GM18868 (cell line): ENCODE measurements around the gene RETREG1.

ENCODE experiments used
- ATAC-seq: cut with Tn5 transposase; IDR thresholded peaks from one replicate; pipeline ENCODE4 v1.9.1; 2021; ENCODE audit warnings: mild to moderate bottlenecking, moderate library complexity; ENCODE audit not compliant: unreplicated experiment

The RETREG1 gene

DNA sequence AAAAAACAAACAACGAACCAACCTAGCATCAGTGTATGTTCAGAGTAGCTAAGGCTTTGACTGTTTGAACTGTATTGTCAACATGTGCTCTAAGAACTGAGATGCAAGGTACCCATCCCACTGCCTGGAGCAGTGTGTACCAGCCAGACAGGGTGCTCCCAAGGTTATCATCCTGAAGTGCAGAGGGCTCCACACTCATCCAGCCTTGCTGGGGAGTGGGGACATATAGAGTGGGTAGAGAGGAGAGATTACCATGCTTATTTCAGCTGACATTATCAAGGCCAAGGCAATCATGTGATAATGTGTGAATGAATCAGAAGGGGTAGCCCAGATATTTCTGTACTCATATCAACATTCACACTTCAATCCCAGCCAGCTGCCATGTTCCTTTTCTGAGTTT is 82.5 kb downstream of the RETREG1 start:
- no peak for ATAC-seq

- ATAC-seq = no peak
Observed at GRCh38 chr5:16531063-16531648, 85.6 kb downstream of the RETREG1 start.

GRCh38 chr5:16529306-16529705 is 87.5 kb downstream of the RETREG1 start:
- ATAC-seq = no peak

DNA sequence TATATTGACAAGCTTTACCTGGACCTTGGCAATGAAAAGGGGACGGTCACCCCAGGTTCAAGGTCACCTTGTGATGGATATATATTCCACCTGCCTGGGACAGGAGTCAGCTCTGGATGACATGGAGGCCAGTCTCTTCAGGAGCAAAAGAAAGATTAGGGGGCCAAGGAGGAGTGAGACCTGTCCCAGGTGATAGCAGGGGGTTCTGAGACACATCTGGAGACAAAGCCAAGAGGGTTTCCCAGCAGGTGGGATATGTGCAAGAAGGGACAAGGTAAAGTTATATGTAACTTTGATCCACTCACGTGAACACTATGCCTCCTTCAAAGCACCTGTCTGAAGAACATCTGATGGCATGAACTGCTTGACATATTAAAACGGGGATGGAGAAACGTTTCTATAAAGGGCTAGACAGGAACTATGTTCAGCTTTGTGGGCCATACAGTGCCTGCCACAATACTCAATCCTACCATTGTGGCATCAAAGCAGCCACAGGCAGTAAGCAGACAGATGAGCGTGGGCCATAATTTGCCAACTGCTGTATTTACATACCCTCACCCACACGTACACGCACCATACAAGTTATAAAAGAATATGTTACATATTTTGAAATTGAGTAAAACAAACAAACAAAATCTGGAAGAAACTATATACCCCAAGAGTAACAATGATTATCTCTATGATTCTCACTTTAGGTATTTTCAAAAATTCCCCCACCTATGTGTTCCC is 88.3 kb downstream of the RETREG1 start:
- ATAC-seq = no peak

GRCh38 chr5:16525651-16526050 is 91.1 kb downstream of the RETREG1 start:
- ATAC-seq = no peak

- ATAC-seq = no peak
Observed at GRCh38 chr5:16524286-16524685, 92.5 kb downstream of the RETREG1 start.

DNA sequence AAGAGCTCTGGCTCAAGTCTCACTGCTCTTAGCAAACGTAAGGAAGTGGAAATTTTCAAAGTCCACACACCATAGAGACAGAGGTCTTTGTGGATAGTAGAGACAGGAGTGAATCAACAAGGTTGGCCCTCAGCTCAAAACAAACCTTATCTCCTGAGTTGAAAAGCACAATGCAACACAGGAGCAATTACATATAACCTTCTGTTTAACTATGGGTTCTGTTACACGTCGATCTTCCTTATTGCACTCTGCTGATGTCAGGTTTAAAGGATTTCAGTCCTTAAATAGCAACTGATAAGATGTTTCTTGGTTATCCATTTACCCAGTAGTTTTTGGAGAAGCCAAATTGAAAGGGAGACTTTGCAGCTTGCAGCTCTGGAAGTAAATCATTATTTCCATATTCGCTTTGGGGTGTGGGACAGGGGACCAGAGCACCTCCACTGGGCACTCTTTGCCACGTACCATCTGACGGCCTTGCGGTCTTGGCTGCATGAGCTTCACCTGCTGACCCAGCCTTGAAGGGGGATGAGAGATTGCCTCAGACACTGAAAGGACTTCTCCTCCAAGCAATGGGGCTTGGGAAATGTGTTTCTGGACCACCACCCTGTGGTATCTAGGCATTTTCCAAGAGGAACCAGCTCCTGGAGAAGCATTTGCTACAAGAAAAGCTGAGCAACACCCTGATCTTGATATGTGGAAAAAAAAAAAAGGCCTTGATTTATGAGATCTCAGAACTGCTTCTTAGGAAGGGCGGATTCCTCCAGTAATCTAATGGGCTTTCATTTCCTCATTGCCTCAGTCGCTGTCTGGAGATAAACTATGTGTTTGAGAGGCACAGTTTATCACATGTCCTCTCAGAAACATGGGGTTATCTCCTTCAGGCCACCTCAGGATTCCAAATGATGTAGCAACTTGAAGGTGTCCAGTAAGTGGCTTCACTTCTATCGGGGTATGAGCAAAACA is 95.0 kb downstream of the RETREG1 start:
- ATAC-seq = no peak

DNA sequence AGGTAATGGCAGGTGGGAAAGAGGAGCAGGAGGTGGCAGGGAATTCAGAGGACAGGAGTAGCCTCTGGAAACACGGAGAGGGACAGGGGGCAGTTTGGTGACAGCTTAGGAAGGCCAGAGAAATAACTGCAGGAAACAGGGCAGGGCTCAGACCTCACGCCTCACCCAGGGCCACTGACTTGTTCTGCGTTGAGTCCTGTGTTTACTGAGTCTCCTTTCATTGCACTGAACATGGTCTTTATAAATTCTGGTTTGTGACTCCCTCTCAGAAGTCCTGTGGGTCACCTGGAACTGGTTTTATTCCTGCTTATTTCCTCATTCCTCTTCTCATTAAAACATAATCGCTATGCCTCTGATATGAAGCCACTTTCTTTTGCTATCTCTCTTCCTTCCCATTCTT is 96.0 kb downstream of the RETREG1 start:
- no peak for ATAC-seq

GRCh38 chr5:16519435-16519834 is 97.4 kb downstream of the RETREG1 start:
- no peak for ATAC-seq

DNA sequence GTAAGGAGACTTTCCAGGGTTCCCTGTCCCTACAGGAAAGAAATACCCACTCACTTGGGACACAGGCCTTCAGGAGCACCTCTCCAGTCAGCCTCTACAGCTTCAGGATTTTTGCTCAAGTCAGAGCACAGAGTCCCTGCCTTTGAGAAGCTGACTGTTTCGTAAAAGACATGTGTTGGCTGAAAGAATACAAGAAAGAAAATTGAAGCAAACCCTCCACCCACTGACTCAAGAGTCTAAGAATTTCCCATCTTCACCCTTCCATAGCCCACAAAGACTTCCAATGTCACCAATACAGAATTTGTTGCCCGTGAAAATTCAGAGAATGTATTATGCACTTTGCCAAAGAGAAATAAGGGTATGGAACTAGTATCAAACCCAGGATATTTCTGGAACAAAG is 98.2 kb downstream of the RETREG1 start:
- no peak for ATAC-seq

- no peak for ATAC-seq
Observed at GRCh38 chr5:16515532-16515931, 101.3 kb downstream of the RETREG1 start.

DNA sequence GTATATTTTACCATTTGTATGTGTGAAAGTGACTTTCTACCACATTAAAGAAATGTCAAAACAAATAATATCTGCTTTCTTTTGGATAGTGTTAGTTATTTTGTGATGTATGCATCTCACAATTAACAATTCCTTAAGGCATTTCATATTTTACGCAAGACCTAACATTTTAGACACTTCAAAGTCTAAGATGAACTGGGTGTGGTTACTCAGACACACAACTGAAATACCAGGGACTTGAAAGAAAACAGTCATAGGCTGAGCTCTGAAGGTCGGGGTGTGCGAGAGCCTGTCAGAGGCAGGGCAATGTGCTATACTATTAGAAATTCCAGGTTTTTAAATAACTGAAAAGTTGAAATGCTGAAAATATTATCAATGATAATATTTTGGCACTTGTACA is 106.7 kb downstream of the RETREG1 start:
- ATAC-seq = no peak

GRCh38 chr5:16508730-16509531 is 107.9 kb downstream of the RETREG1 start:
- ATAC-seq = no peak

DNA sequence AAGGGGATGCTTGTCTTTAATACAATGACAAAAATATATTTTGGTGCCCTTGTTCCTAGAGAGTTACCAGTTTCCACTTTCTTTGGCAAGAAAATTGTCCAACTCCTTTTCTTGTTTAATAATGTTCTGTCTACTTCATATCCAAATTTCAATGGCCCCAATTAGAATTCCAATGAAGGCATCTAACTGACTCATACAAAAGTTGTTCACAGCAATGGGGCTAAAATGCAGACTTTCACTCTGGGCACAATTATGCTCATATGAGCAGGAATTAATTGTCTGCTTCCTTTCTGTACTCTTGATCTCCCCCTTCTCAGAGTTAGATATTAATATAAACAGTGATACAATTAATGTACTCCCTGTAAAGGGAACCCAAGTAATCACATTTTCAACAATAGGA is 109.1 kb downstream of the RETREG1 start:
- no peak for ATAC-seq

GRCh38 chr5:16505904-16506303 is 110.9 kb downstream of the RETREG1 start:
- no peak for ATAC-seq

- no peak for ATAC-seq
Observed at GRCh38 chr5:16505140-16505891, 111.5 kb downstream of the RETREG1 start.

DNA sequence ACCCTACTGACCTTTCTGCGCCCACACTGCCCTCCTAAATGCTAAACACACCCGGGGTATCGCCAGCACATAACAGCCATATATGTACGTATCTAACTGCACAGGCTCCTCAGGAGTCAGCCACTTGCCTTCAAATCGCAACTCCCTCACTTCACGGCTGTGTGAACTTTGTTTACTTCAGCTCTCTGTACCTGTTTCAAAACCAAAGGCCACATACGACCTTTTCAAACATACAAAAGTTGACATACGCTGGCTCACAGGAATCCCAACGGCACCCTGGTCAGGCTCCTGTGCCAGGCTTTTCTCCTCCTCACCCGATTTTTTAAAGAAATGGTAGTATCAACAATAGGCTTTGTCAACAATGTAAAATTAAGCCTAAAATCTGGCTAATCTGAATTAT is 112.2 kb downstream of the RETREG1 start:
- no peak for ATAC-seq

GRCh38 chr5:16502866-16503265 is 113.9 kb downstream of the RETREG1 start:
- no peak for ATAC-seq

- ATAC-seq = no peak
Observed at GRCh38 chr5:16500024-16500423, 116.8 kb downstream of the RETREG1 start.

- no peak for ATAC-seq
Observed at GRCh38 chr5:16497546-16497945, 119.3 kb downstream of the RETREG1 start.
